ACC112 (cell line): ENCODE data around the gene TRPV5.

Source experiments
- H2AFZ ChIP-seq: fragments of 200-600 bp; sonication (generic); one replicate; pipeline ENCODE4 v1.6.0; 2017; ENCODE audit warnings: antibody characterized with exemption, low read length; ENCODE audit not compliant: unreplicated experiment
- H3K27ac ChIP-seq: fragments of 200-600 bp; sonication (generic); 2 replicates; pipeline ENCODE4 v1.5.1; 2014; ENCODE audit warnings: low read depth, mild to moderate bottlenecking, antibody characterized with exemption, low read length, moderate library complexity
- H3K27me3 ChIP-seq: fragments of 200-600 bp; sonication (generic); 2 replicates; pipeline ENCODE4 v1.6.1; 2014; ENCODE audit warnings: mild to moderate bottlenecking, antibody characterized with exemption, low read length, moderate library complexity, mixed read lengths; ENCODE audit not compliant: insufficient read depth
- H3K36me3 ChIP-seq: fragments of 200-600 bp; sonication (generic); 2 replicates; pipeline ENCODE4 v1.6.1; 2016; ENCODE audit warnings: mild to moderate bottlenecking, antibody characterized with exemption, low read length, moderate library complexity, mixed read lengths; ENCODE audit not compliant: insufficient read depth
- H3K4me1 ChIP-seq: fragments of 200-600 bp; sonication (generic); one replicate; pipeline ENCODE4 v1.6.1; 2016; ENCODE audit warnings: low read length, mixed read lengths; ENCODE audit not compliant: insufficient read depth, unreplicated experiment, control insufficient read depth
- H3K4me3 ChIP-seq: fragments of 200-600 bp; sonication (generic); 2 replicates; pipeline ENCODE4 v1.5.1; 2014; ENCODE audit warnings: mild to moderate bottlenecking, low read depth, low read length
- H3K79me2 ChIP-seq: fragments of 200-600 bp; sonication (generic); one replicate; pipeline ENCODE4 v1.6.0; 2016; ENCODE audit warnings: low read length; ENCODE audit not compliant: control insufficient read depth, unreplicated experiment, insufficient read depth

Gene TRPV5

GRCh38 chr7:142885311-142886230 lies 48.0 kb downstream of the TRPV5 start, which contains the start of gene TRPV6:
TRPV6 (minus strand) TSS chr7:142885745.
- no peak within 1 kb of the TSS for H3K27ac ChIP-seq
- no peaks in the 10 kb centered on the region for H3K4me1 ChIP-seq
- peaks cover 36% of the 10 kb centered on the region for H3K27me3 ChIP-seq
- H3K36me3 ChIP-seq, result no peaks in the 10 kb centered on the region
- H2AFZ ChIP-seq, result no peak within 1 kb of the TSS
- H3K4me3 ChIP-seq, result no peak within 1 kb of the TSS
- H3K79me2 ChIP-seq, result no peaks in the 10 kb centered on the region

- Histone ChIP-seq H3K27me3 (peaks cover 49% of the 10 kb centered on the region), H2AFZ (no peak overlapping the region), H3K4me3 (no peak overlapping the region), H3K4me1 (no peaks in the 10 kb centered on the region), H3K79me2 (no peaks in the 10 kb centered on the region), H3K36me3 (no peaks in the 10 kb centered on the region), H3K27ac (no peak overlapping the region)
Measured at GRCh38 chr7:142884286-142884640, 49.3 kb downstream of the TRPV5 start.

GRCh38 chr7:142883571-142884285 lies 49.8 kb downstream of the TRPV5 start:
- no peak overlapping the region for H3K27ac ChIP-seq

GRCh38 chr7:142883145-142883544 lies 50.4 kb downstream of the TRPV5 start:
- Histone ChIP-seq H2AFZ (no peak overlapping the region), H3K36me3 (no peaks in the 10 kb centered on the region), H3K4me3 (no peak overlapping the region), H3K4me1 (no peaks in the 10 kb centered on the region), H3K27me3 (peaks cover 59% of the 10 kb centered on the region), H3K79me2 (no peaks in the 10 kb centered on the region), H3K27ac (no peak overlapping the region)

More at GRCh38 chr7:142883571-142884285, 49.8 kb downstream of the TRPV5 start:
- no peak overlapping the region for H3K4me3 ChIP-seq
- no peak overlapping the region for H2AFZ ChIP-seq
- H3K27me3 ChIP-seq, result peaks cover 55% of the 10 kb centered on the region
- no peaks in the 10 kb centered on the region for H3K36me3 ChIP-seq
- H3K79me2 ChIP-seq, result no peaks in the 10 kb centered on the region
- H3K4me1 ChIP-seq, result no peaks in the 10 kb centered on the region

GRCh38 chr7:142882338-142882678 lies 51.2 kb downstream of the TRPV5 start:
- no peaks in the 10 kb centered on the region for H3K4me1 ChIP-seq
- H3K79me2 ChIP-seq, result no peaks in the 10 kb centered on the region
- H3K27ac ChIP-seq, result no peak overlapping the region
- H3K36me3 ChIP-seq, result no peaks in the 10 kb centered on the region
- H2AFZ ChIP-seq, result no peak overlapping the region
- no peak overlapping the region for H3K4me3 ChIP-seq
- H3K27me3 ChIP-seq, result peaks cover 67% of the 10 kb centered on the region

- H3K27me3 ChIP-seq, result peaks cover 67% of the 10 kb centered on the region
Measured at GRCh38 chr7:142881586-142882337, 51.8 kb downstream of the TRPV5 start.

GRCh38 chr7:142880876-142881505 lies 52.6 kb downstream of the TRPV5 start:
- H3K79me2 ChIP-seq, result no peaks in the 10 kb centered on the region
- H3K27ac ChIP-seq, result no peak overlapping the region
- H2AFZ ChIP-seq, result no peak overlapping the region
- peaks cover 67% of the 10 kb centered on the region for H3K27me3 ChIP-seq
- H3K4me1 ChIP-seq, result no peaks in the 10 kb centered on the region
- no peak overlapping the region for H3K4me3 ChIP-seq
- no peaks in the 10 kb centered on the region for H3K36me3 ChIP-seq

More at GRCh38 chr7:142881586-142882337, 51.8 kb downstream of the TRPV5 start:
- Histone ChIP-seq H3K4me3 (no peak overlapping the region), H3K79me2 (no peaks in the 10 kb centered on the region), H2AFZ (no peak overlapping the region), H3K27ac (no peak overlapping the region), H3K36me3 (no peaks in the 10 kb centered on the region), H3K4me1 (no peaks in the 10 kb centered on the region)

- no peaks in the 10 kb centered on the region for H3K79me2 ChIP-seq
- H3K4me3 ChIP-seq, result no peak overlapping the region
- H3K27ac ChIP-seq, result no peak overlapping the region
- H2AFZ ChIP-seq, result no peak overlapping the region
- H3K4me1 ChIP-seq, result no peaks in the 10 kb centered on the region
- peaks cover 61% of the 10 kb centered on the region for H3K27me3 ChIP-seq
- H3K36me3 ChIP-seq, result no peaks in the 10 kb centered on the region
Measured at GRCh38 chr7:142879060-142879459, 54.5 kb downstream of the TRPV5 start.

GRCh38 chr7:142878315-142878714 lies 55.2 kb downstream of the TRPV5 start:
- H3K27ac ChIP-seq, result no peak overlapping the region
- no peaks in the 10 kb centered on the region for H3K4me1 ChIP-seq
- no peak overlapping the region for H3K4me3 ChIP-seq
- peaks cover 57% of the 10 kb centered on the region for H3K27me3 ChIP-seq
- H3K79me2 ChIP-seq, result no peaks in the 10 kb centered on the region
- H2AFZ ChIP-seq, result no peak overlapping the region
- no peaks in the 10 kb centered on the region for H3K36me3 ChIP-seq
